K562 (cell line): ENCODE results near the gene DARS1. TPM values are rescaled to one million over a fixed set of nuclear protein-coding genes. Genes with fewer than 3 reads are reported as not detected.

ENCODE experiments used
- ATAC-seq: fragments of 200-7000 bp; cut with Tn5 transposase; 3 replicates; pipeline ENCODE4 v1.9.1; 2020; ENCODE audit warnings: moderate library complexity
- BruUV-seq: library from RNA; stranded (reverse); fragments of 400-500 nt; replicated peaks from 2 replicates; lab custom pipeline; 2021; lab: Mats Ljungman, UMichigan
- CTCF ChIA-PET: fragments of 300-600 bp; formaldehyde crosslinking; extraction: SDS; loops from one replicate; lab custom pipeline; 2021; ENCODE audit warnings: low intra/inter-chr PET ratio; lab: Yijun Ruan, JAX
- POLR2A ChIA-PET: fragments of 300-600, 350-650 bp; sonication (Branson Sonifier 250); formaldehyde crosslinking; extraction: SDS; loops from one replicate; lab custom pipeline; 2021; ENCODE audit warnings: antibody characterized with exemption, inconsistent platforms; lab: Yijun Ruan, JAX
- DNase-seq, 4 experiments: peaks; one replicate each; pipeline versions ENCODE4 v3.0.0 to v3.0.0-alpha.2; 2011 to 2018; ENCODE audit warnings: low spot score in 3 of 4, mixed read lengths in 3 of 4; ENCODE audit errors: extremely low read depth in 1 of 4
- FAIRE-seq: peaks from 2 replicates; lab custom pipeline; 2011; peaks lifted over from hg19 to GRCh38; lab: Jason Lieb, UNC
- H2AFZ ChIP-seq: 2 replicates; pipeline ENCODE4 v1.6.0; 2011; ENCODE audit warnings: low read depth, low read length, control low read depth, inconsistent platforms
- H3K27ac ChIP-seq: fragments of 200-600 bp; 3 replicates; pipeline ENCODE4 v1.8.0; 2011; ENCODE audit warnings: low read depth, mild to moderate bottlenecking, control low read depth, inconsistent platforms, low read length, moderate library complexity, mixed read lengths; ENCODE audit errors: extremely low read depth
- H3K27me3 ChIP-seq, 2 experiments: fragments of 300-600 bp in 1 of 2; 2 replicates in 1 of 2; 3 replicates in 1 of 2; pipeline versions ENCODE4 v1.6.0 to v1.8.0; 2011; ENCODE audit warnings: inconsistent platforms in 2 of 2, low read length in 2 of 2, mild to moderate bottlenecking in 1 of 2, mixed read lengths in 1 of 2, moderate library complexity in 1 of 2; ENCODE audit not compliant: control insufficient read depth in 2 of 2, insufficient read depth in 2 of 2
- H3K36me3 ChIP-seq: fragments of 300-600 bp; 3 replicates; pipeline ENCODE4 v1.8.0; 2011; ENCODE audit warnings: mild to moderate bottlenecking, low read length, inconsistent platforms; ENCODE audit not compliant: control insufficient read depth, insufficient read depth
- H3K4me1 ChIP-seq, 2 experiments: fragments of 200-600 bp in 1 of 2; replicated peaks in 1 of 2; 2 replicates in 1 of 2; 3 replicates in 1 of 2; pipeline versions ENCODE4 v1.5.1 to v1.8.0; 2011; ENCODE audit warnings: inconsistent platforms in 2 of 2, low read length in 2 of 2, mild to moderate bottlenecking in 1 of 2, mixed read lengths in 1 of 2, moderate library complexity in 1 of 2; ENCODE audit not compliant: control insufficient read depth in 2 of 2, insufficient read depth in 2 of 2
- H3K4me2 ChIP-seq: 2 replicates; pipeline ENCODE4 v1.6.1; 2011; ENCODE audit warnings: low read length, control low read depth, inconsistent platforms, mixed read lengths; ENCODE audit not compliant: insufficient read depth
- H3K4me3 ChIP-seq: fragments of 200-600 bp; sonication (generic), shearing (Covaris generic); 2 replicates; pipeline ENCODE4 v1.5.1; 2016; ENCODE audit warnings: control low read depth, inconsistent platforms
- H3K79me2 ChIP-seq: fragments of 200-600 bp; 3 replicates; pipeline ENCODE4 v1.8.0; 2011; ENCODE audit warnings: low read length, inconsistent platforms; ENCODE audit not compliant: control insufficient read depth, insufficient read depth
- H3K9ac ChIP-seq, 2 experiments: 2 replicates each; pipeline versions ENCODE4 v1.6.0 to v1.6.1; 2011; ENCODE audit warnings: low read depth in 2 of 2, low read length in 2 of 2, control low read depth in 1 of 2, inconsistent platforms in 1 of 2, mild to moderate bottlenecking in 1 of 2, mixed read lengths in 1 of 2; ENCODE audit not compliant: insufficient read depth in 1 of 2
- H3K9me1 ChIP-seq: one replicate; pipeline ENCODE4 v1.6.0; 2011; ENCODE audit warnings: inconsistent platforms, mild to moderate bottlenecking, low read length, moderate library complexity; ENCODE audit not compliant: control insufficient read depth, insufficient read depth
- H3K9me3 ChIP-seq: replicated peaks from 2 replicates; pipeline ENCODE4 v1.5.1; 2011; ENCODE audit warnings: low read depth, low read length, inconsistent platforms; ENCODE audit not compliant: control insufficient read depth, insufficient read depth
- H4K20me1 ChIP-seq: replicated peaks from 2 replicates; pipeline ENCODE4 v1.6.1; 2011; ENCODE audit warnings: low read length, inconsistent platforms, mixed read lengths; ENCODE audit not compliant: control insufficient read depth, insufficient read depth
- ARHGAP35 ChIP-seq: fragments of 450-650 bp; IDR thresholded peaks from 2 replicates; pipeline ENCODE4 v1.6.1; 2018; ENCODE audit not compliant: partially characterized antibody
- BCOR ChIP-seq: fragments of 450-650 bp; IDR thresholded peaks from 2 replicates; pipeline ENCODE4 v1.6.1; 2016
- BRCA1 ChIP-seq, 2 experiments: fragments of 450-650 bp in 1 of 2; sonication (generic) in 1 of 2; formaldehyde crosslinking in 1 of 2; IDR thresholded peaks; 2 replicates each; pipeline versions ENCODE4 v1.5.0 to v1.6.1; 2017 to 2020; ENCODE audit warnings: mild to moderate bottlenecking in 1 of 2, missing genetic modification reagents in 1 of 2
- CBX5 ChIP-seq: IDR thresholded peaks from 2 replicates; pipeline ENCODE4 v1.6.1; 2014; ENCODE audit warnings: low read depth, borderline replicate concordance
- CCNT2 ChIP-seq: IDR thresholded peaks from 2 replicates; pipeline ENCODE4 v1.6.1; 2011; ENCODE audit warnings: borderline replicate concordance, low read depth, mild to moderate bottlenecking, moderate library complexity, mixed read lengths, low read length; ENCODE audit not compliant: insufficient read length; ENCODE audit errors: extremely low read depth
- FOXJ3 ChIP-seq: sonication (generic); formaldehyde crosslinking; IDR thresholded peaks from 2 replicates; pipeline ENCODE4 v1.4.0; 2020; ENCODE audit warnings: mild to moderate bottlenecking, missing genetic modification reagents
- GMEB1 ChIP-seq: fragments of 250-450 bp; sonication (Bioruptor Pico); IDR thresholded peaks from 2 replicates; pipeline ENCODE4 v1.4.0; 2020; ENCODE audit warnings: mild to moderate bottlenecking
- MEIS2 ChIP-seq: fragments of 450-650 bp; IDR thresholded peaks from 2 replicates; pipeline ENCODE4 v1.6.1; 2014; ENCODE audit warnings: mild to moderate bottlenecking; ENCODE audit not compliant: partially characterized antibody
- SIN3A ChIP-seq, 2 experiments: fragments of 150-350 bp in 1 of 2; IDR thresholded peaks; 2 replicates each; pipeline ENCODE4 v1.6.1; 2011 to 2016; ENCODE audit warnings: borderline replicate concordance in 2 of 2, low read depth in 2 of 2, low read length in 2 of 2, mild to moderate bottlenecking in 2 of 2, moderate library complexity in 2 of 2; ENCODE audit not compliant: control insufficient read depth in 1 of 2
- USF1 ChIP-seq: sonication (generic); formaldehyde crosslinking; IDR thresholded peaks from 2 replicates; pipeline ENCODE4 v1.9.0; 2022; ENCODE audit warnings: mild to moderate bottlenecking, missing genetic modification reagents
- ZBTB12 ChIP-seq: fragments of 250-450 bp; sonication (Bioruptor Pico); IDR thresholded peaks from 2 replicates; pipeline ENCODE4 v1.4.0; 2020
- ZNF143 ChIP-seq: sonication (generic); formaldehyde crosslinking; IDR thresholded peaks from 2 replicates; pipeline ENCODE4 v1.9.0; 2022; ENCODE audit warnings: mild to moderate bottlenecking, missing genetic modification reagents
- ZNF324 ChIP-seq: fragments of 250-450 bp; sonication (Bioruptor Pico); IDR thresholded peaks from 2 replicates; pipeline ENCODE4 v1.4.0; 2020; ENCODE audit warnings: mild to moderate bottlenecking
- ZNF785 ChIP-seq: fragments of 250-450 bp; sonication (Bioruptor Pico); IDR thresholded peaks from 2 replicates; pipeline ENCODE4 v1.4.0; 2020; ENCODE audit warnings: mild to moderate bottlenecking
- in situ Hi-C: fragments of 300-500 bp; cut with MboI; formaldehyde crosslinking; loops from 4 replicates; pipeline ENCODE4 v1.15.0; 2018; ENCODE audit warnings: inconsistent platforms, mixed read lengths
- intact Hi-C: fragments of 100-400 bp; cut with micrococcal nuclease; formaldehyde crosslinking; loops from 2 replicates; pipeline ENCODE4 v1.14.2; 2022
- polyA plus RNA-seq, 8 experiments: library from polyadenylated mRNA; depleted of rRNA in 4 of 8; stranded (reverse) in 5 of 8; unstranded in 3 of 8; fragments of >200 nt; fragmentation: Nextera tagmentation in 2 of 8; fragmentation: Illumina TruSeq in 1 of 8; extraction: Ambion mirVana in 2 of 8; extraction: Trizol in 1 of 8; gene quantifications; 2 replicates each; pipeline versions ENCODE4 v1.2.1 to v1.2.3, GENCODE V29; 2011 to 2014; ENCODE audit warnings: inconsistent platforms in 1 of 8, missing spikeins in 1 of 8
- total RNA-seq, 7 experiments: library from RNA; depleted of rRNA in 6 of 7; stranded (reverse); fragments of >200 nt in 6 of 7; fragmentation: Illumina TruSeq in 2 of 7; extraction: Trizol in 2 of 7; gene quantifications; 2 replicates each; pipeline versions ENCODE4 v1.2.1 to v1.2.3, GENCODE V29; 2011 to 2021; ENCODE audit warnings: low replicate concordance in 1 of 7

The DARS1 gene
- total and polyA plus RNA-seq, 9 of the 15 experiments (the other 6 are each of a cell fraction or from before 2014, with no cell fraction given), result 91.5 to 239 (median 98.0) TPM

- Histone ChIP-seq H3K79me2 (peaks cover 4% of the 10 kb centered on the region; the same call in 1 of the 3 replicates), H3K9me3 (no peaks in the 10 kb centered on the region), H3K9ac (no peak overlapping the region), H3K36me3 (peaks cover 37% of the 10 kb centered on the region), H3K4me2 (no peak overlapping the region), H3K27me3 (no peaks in the 10 kb centered on the region), H3K27ac (no peak overlapping the region), H4K20me1 (no peaks in the 10 kb centered on the region), H3K4me1 (no peaks in the 10 kb centered on the region), H2AFZ (no peak overlapping the region), H3K9me1 (no peaks in the 10 kb centered on the region)
- POLR2A ChIA-PET, result interaction anchor here (0.5 kb wide), 1 partner anchor 39 kb away, joined by 3 read pairs; no protein-coding TSS in a partner anchor
- intact Hi-C loops (no loop called here), in situ Hi-C loops (no loop called here)
- FAIRE-seq (no peak), DNase-seq (no peak), ATAC-seq (no peak)
- CTCF ChIA-PET, result no interaction called here
- TF ChIP-seq CBX5 (no peak), ZNF785 (CRISPR knock-in tag) (no peak), ARHGAP35 (no peak), SIN3A (IDR thresholded peaks at IDR 0.05; ENCODE audit: borderline replicate concordance in 2 of 2, control insufficient read depth in 1 of 2, low read depth in 2 of 2, low read length in 2 of 2) (no peak), USF1 (CRISPR knock-in tag) (no peak), BCOR (no peak), ZNF143 (no peak), MEIS2 (no peak), FOXJ3 (CRISPR knock-in tag) (no peak), ZBTB12 (CRISPR knock-in tag) (no peak), GMEB1 (CRISPR knock-in tag) (no peak), BRCA1 (IDR thresholded peaks at IDR 0.05) (no peak), BRCA1 (CRISPR knock-in tag; IDR thresholded peaks at IDR 0.05) (no peak), CCNT2 (no peak), ZNF324 (CRISPR knock-in tag) (no peak)
- TF ChIP-seq, all 486 proteins: peak for 0
- H3K4me3 ChIP-seq, result no peak overlapping the region
- BruUV-seq, result no TSS peak
These were observed 49.5 kb downstream of the DARS1 start for GRCh38 chr2:135935914-135936313.
